Right lobe of liver (tissue), 4 donors: Measurements from ENCODE around the gene PRKCA.

Experiments used
- POLR2A ChIP-seq: fragments of 450-650 bp; IDR thresholded peaks from one replicate; pipeline ENCODE4 v1.6.1; 2017; ENCODE audit warnings: antibody characterized with exemption, mild to moderate bottlenecking
- TF ChIP-seq, protein P1 (sequence below), 4 donors: fragments of 200-600 bp in 3 of 4; fragments of 450-650 bp in 1 of 4; IDR thresholded peaks; one replicate each; pipeline versions ENCODE4 v1.5.1 to v1.8.0; 2016 to 2022; ENCODE audit warnings: antibody characterized with exemption in 4 of 4, mild to moderate bottlenecking in 2 of 4
- donor health status: DM: no; HTN: no; CAD: no.
- donor health status: DM: no; HTN: no; CAD: no.
- donor health status: DM: no; HTN: yes; CAD: no.

DNA sequence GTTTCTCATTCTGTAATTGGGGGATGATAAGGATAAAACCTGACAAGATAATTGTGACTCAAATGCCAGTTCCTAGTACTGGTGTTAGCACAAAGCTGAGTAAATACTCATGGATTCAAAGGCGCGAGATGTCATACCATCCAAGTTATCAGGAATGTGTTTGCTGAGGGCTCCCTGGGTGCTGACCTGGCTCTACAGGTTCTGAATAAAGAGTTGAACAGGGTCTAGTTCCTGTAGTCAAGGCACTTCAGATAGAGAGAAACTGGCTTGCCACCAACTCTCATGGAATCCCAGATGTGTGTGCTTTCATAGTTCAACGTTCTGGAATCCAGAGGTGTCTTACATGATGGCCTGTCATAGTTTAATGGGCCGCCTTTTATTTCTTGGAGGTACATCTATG lies 141.6 kb downstream of the PRKCA start:
- TF ChIP-seq, protein P1, sequence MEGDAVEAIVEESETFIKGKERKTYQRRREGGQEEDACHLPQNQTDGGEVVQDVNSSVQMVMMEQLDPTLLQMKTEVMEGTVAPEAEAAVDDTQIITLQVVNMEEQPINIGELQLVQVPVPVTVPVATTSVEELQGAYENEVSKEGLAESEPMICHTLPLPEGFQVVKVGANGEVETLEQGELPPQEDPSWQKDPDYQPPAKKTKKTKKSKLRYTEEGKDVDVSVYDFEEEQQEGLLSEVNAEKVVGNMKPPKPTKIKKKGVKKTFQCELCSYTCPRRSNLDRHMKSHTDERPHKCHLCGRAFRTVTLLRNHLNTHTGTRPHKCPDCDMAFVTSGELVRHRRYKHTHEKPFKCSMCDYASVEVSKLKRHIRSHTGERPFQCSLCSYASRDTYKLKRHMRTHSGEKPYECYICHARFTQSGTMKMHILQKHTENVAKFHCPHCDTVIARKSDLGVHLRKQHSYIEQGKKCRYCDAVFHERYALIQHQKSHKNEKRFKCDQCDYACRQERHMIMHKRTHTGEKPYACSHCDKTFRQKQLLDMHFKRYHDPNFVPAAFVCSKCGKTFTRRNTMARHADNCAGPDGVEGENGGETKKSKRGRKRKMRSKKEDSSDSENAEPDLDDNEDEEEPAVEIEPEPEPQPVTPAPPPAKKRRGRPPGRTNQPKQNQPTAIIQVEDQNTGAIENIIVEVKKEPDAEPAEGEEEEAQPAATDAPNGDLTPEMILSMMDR (IDR thresholded peaks at IDR 0.05): no peak
- no peak for TF ChIP-seq POLR2A
